Mucosa of gallbladder (tissue), 1 donor: ENCODE measurements around the gene AQP1. TPM values are rescaled to one million over a fixed set of nuclear protein-coding genes. Genes with fewer than 3 reads are reported as not detected.

Experiments used
- DNase-seq: peaks from one replicate; pipeline ENCODE4 v3.0.0-alpha.2; 2020; ENCODE audit warnings: low spot score
- total RNA-seq: library from RNA; stranded (reverse); gene quantifications from one replicate; pipeline ENCODE4 v1.2.1, GENCODE V29; 2021
- donor health status: DM: no; HTN: no; CAD: no.

Gene AQP1
- total RNA-seq, 1 donor from 2014 or later = 995 TPM

GRCh38 chr7:30921540-30922401 is 10.1 kb downstream of the AQP1 start:
- no peak for DNase-seq

GRCh38 chr7:30922596-30922995 is 10.9 kb downstream of the AQP1 start:
- no peak for DNase-seq

DNA sequence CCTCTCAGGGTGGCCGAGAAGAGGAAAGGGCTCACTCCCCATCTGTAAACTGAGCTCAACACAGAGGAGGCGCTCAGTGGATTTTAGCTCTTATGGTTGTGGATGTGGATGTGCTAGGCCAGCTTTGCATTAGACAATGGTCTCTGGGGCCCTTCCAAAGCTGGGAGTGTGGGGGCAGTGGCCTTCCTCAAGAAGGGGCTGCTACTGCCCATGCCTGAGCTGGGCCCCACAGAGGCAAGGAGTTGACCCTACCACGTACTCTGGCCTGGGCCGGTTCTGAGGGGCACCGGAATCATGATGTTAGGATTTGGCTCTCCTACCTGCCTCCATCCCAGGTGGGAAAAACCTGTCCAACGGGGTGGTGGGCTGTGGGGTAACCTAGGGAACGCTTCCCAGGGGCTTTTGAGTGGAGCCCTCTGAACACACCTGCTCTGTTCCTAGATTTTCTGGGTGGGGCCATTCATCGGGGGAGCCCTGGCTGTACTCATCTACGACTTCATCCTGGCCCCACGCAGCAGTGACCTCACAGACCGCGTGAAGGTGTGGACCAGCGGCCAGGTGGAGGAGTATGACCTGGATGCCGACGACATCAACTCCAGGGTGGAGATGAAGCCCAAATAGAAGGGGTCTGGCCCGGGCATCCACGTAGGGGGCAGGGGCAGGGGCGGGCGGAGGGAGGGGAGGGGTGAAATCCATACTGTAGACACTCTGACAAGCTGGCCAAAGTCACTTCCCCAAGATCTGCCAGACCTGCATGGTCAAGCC is 11.5 kb downstream of the AQP1 start:
- peak; percentile 7 for DNase-seq

DNA sequence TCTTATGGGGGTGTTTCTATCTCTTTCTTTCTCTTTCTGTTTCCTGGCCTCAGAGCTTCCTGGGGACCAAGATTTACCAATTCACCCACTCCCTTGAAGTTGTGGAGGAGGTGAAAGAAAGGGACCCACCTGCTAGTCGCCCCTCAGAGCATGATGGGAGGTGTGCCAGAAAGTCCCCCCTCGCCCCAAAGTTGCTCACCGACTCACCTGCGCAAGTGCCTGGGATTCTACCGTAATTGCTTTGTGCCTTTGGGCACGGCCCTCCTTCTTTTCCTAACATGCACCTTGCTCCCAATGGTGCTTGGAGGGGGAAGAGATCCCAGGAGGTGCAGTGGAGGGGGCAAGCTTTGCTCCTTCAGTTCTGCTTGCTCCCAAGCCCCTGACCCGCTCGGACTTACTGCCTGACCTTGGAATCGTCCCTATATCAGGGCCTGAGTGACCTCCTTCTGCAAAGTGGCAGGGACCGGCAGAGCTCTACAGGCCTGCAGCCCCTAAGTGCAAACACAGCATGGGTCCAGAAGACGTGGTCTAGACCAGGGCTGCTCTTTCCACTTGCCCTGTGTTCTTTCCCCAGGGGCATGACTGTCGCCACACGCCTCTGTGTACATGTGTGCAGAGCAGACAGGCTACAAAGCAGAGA is 12.2 kb downstream of the AQP1 start:
- peak; percentile 8 for DNase-seq

GRCh38 chr7:30924624-30925023 is 13.0 kb downstream of the AQP1 start:
- peak; percentile 9 for DNase-seq

DNA sequence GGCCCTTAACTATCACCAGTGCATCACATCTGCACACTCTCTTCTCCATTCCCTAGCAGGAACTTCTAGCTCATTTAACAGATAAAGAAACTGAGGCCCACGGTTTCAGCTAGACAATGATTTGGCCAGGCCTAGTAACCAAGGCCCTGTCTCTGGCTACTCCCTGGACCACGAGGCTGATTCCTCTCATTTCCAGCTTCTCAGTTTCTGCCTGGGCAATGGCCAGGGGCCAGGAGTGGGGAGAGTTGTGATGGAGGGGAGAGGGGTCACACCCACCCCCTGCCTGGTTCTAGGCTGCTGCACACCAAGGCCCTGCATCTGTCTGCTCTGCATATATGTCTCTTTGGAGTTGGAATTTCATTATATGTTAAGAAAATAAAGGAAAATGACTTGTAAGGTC is 13.5 kb downstream of the AQP1 start:
- DNase-seq = no peak

- peak; percentile 9 for DNase-seq
These were observed 14.3 kb downstream of the AQP1 start for GRCh38 chr7:30925913-30926312.

DNA sequence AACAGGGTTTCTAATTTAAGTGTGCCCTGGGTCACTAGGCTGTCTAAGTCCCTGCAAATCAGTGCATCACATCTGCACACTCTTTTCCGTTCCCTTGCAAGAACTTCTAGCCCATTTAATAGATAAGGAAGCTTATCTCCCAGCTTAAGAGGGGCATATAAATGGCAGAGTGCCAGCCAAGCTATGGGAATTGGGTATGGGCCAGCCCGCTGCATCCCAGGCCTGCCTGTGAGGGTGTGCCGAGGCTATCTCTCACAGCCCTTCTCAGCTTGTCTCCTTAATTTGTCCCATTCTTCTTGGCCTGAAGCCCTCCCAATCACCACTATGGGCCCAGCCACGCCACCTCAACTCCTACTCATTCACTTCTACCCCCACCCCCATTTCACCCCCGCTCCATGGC is 14.7 kb downstream of the AQP1 start:
- DNase-seq = peak; percentile 9

DNA sequence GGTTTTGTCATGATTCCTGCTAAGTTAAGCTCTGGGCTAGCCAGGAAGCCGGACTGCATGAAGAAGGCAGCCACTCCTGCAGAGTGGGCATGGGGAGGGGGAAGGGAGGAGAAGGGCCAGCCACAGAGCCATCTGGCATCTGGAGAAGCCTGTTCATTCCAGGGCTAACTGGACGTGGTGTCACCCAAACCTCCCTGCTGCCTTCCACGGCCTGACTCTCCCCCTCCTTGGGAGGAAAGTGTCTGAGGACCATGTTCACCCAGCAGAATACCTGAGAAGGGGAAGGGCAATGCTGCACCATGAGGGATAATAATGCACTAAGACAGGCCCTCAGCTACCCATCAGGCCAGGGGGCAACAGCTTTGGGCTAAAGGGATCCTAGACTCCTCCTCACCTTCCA is 15.4 kb downstream of the AQP1 start:
- peak; percentile 8 for DNase-seq

- DNase-seq = no peak
These were observed 15.9 kb downstream of the AQP1 start for GRCh38 chr7:30927559-30927958.

DNA sequence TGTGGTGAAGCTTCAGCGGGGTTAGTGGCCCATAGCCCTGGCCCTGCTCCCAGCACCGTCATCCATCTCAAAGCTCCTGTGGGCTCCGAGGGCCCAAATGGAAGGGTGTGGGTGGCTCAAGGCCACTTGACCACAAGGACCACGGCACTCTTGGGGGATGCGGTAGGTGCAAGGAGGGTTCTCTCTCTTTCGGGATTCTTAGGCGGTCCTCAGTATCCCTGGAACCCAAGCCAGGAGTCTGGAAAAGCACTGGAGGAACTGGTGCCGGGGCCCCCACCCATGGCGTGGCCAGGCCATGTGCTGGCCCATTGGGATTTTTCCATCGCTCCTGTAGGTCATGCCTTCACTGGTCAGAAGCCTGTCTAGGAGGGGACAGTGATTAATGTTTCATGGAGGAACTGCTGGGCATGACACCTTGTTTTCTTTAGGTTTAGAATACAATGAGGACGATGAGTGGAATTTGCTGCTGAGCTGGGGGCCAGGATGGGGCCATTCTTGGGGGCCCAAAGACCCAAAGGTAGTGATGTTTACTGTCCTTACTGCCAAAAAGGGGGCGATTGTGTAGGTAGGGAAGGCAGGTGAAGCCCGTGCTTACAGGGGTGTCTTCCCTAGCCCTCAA is 16.7 kb downstream of the AQP1 start:
- DNase-seq = peak; percentile 8

DNA sequence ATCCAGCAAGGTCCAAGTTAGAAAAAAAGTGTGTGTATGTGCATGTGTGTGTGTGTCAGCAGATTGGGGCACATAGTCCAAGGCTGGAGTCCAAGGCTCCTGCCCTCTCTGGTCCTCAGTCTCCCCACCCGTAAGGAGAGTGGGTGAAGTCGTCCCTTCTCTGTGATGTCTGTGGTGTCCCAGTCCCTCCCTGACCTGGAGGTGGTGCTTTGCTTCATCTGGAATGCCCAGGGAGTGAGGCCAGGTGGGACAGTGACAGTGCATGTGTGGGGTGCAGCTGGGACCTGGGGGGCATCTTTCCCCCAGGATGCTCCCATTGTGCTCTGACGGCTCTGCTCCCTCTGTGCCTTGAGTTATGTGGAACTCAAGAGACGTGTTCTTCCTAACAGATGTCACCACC is 18.0 kb downstream of the AQP1 start:
- DNase-seq = peak; percentile 10

- DNase-seq = peak; percentile 58
These were observed 19.0 kb downstream of the AQP1 start for GRCh38 chr7:30930621-30931020.

DNA sequence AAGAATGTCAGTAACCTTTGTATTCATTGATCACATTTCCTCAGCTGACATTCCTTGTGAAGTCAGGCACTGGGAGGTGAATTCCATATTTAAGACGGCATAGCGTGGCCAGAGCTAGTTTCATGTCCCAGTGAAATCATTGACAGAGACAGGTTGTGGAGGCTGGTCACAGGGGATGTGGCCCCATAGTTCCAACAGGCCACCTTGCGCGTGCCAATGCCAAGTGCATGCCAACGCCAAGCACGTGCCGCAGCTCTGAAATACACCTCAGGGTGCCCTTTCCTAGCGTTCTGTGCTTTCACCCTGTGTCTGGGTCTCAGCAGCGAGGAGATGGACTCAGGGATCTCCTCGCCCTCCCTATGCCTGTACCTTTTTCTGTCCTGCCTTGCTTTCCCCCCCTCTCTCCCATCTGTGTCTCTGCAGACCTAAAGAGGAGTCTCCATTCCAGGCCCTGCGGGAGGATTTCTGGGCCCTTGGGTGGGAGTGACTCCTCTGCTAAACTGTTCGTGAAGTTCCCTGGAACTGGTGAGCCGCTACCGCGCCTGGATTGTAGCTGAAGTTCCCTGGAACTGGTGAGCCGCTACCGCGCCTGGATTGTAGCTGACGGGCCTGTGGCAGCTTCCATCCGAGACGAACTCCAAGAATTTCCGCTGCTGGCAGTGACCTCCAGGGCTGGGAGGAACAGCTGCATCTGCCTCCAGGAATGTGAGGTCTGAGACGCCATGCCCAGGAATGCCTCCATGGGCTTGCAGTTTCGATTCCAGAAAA is 19.7 kb downstream of the AQP1 start:
- peak; percentile 86 for DNase-seq

DNA sequence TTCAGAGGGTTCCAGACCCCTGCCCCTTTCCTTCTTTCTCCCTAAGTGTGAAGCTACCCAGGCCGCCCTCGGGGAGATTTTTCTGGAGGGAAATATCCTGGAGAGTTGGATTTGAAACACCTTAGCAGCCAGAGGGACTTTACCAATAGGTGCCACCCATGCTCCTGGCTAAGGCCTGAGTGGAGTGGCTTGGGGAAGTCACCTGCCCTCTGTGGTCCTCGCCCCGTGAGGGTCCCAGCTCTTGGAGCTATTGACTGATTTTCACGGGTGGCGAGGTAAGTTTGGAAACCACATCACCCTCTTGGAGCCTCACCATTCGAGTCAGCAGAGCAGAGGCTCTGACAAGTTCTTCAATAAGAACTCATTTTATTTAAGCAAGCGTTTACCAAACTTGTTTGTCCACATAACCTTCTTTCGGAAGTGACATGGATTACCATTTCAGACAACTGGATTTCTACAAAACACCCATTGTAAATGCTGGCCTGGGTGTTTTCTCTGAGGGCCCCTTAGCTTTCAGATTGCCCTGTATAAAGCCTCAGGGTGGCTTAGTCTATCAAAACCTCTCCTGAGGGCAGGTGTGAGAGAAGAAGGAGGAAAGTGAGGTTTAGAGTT is 20.4 kb downstream of the AQP1 start:
- DNase-seq = no peak

- DNase-seq = peak; percentile 82
These were observed 20.9 kb downstream of the AQP1 start for GRCh38 chr7:30932562-30932961.

- no peak for DNase-seq
These were observed 21.7 kb downstream of the AQP1 start for GRCh38 chr7:30933124-30933974.

DNA sequence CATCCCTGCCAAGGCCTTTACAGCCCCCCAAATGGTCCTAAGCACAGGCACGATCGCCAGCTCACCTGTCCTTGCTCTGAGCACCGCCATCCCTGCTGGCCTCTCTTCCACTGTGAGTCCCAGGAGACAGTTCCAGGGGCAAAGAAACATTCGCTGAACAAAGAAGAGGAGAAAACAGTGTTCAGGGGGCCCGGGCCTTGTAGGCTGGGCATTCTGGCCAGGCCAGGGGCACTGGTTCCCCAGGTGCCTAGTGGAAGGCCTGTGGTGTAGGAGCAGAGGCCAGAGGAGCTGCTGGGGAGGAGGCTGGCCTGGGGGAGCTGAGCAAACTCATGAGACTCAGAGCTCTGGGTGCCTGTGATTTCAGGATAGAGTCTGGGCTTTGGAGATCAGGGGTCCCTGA is 22.6 kb downstream of the AQP1 start:
- no peak for DNase-seq

GRCh38 chr7:30934732-30935568 is 23.3 kb downstream of the AQP1 start:
- no peak for DNase-seq
